HG03520 (cell line): ENCODE results near the gene DSG4.

Experiments
- ATAC-seq: cut with Tn5 transposase; IDR thresholded peaks from one replicate; pipeline ENCODE4 v1.9.1; 2021; ENCODE audit warnings: mild to moderate bottlenecking, moderate library complexity; ENCODE audit not compliant: unreplicated experiment

The DSG4 gene

DNA sequence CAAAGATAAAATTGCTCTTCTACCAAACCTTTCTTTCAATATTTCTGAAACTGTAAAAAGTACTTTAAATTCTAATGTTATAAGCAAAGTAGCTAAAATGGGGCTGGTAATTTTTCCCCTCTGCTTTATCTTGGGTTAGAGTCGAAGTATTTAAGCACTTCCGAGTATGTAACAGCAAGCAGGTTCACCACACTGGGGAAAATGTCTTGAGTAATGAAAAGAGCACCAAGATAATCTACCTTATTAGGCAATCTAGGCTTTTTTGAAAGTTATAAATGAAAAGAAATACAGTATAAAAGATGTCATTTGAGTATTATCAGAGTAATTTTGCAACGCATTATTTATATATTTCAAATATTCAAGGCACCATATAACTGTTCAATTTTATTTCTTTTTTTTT lies 70.3 kb downstream of the DSG4 start:
- no peak for ATAC-seq

DNA sequence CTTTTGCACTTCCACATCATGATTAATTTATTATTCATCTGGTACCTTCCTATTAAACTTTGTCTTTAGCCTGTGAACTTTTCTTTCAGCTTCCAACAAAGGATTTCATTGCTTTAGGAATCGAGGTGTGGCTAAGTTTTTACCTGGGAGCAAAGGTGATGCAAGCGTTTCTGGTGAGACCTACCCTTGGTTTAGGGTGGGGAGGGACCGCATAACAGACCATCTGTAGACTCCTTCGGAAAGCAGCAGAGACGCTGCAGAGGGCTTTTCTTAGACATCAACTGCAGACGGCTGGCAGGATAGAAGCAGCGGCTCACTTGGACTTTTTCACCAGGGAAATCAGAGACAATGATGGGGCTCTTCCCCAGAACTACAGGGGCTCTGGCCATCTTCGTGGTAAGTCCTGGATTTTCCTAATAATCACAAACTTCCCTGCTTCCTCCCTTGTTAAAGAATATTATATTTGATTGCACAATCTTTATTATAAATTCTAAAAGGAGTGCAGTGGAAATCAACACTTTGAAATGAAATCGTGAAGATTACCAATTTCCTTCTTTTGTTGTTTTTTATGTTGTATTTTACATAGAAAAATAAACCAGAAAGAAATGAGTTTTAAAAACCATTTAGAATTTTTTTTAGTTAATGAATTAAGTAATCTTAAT lies 71.1 kb downstream of the DSG4 start, which contains the start of gene DSG3:
TSS of gene DSG3 (plus strand) at position 212 of the 662 bp plus-strand sequence. CDS start at position 349, 137 bp downstream.
- ATAC-seq, result no peak

DNA sequence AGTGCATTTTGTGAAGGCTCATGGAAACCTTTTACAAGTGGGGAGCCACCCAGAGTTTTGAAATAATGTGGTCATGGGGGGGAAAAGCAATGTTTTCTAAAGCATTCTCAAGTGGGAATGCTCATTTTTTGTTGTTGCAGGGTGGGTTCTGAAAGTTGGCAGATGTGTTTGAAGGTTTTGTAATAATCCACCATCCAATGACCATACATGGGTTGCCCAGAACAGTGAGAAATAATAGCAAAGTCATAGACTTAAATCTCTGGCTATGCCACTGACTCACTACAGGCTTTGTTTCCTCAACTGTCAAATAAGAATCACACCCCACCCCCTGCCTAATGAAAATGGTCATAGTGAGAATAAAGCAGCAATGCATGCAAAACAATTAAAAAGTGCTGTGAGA lies 73.8 kb downstream of the DSG4 start:
- ATAC-seq, result no peak

DNA sequence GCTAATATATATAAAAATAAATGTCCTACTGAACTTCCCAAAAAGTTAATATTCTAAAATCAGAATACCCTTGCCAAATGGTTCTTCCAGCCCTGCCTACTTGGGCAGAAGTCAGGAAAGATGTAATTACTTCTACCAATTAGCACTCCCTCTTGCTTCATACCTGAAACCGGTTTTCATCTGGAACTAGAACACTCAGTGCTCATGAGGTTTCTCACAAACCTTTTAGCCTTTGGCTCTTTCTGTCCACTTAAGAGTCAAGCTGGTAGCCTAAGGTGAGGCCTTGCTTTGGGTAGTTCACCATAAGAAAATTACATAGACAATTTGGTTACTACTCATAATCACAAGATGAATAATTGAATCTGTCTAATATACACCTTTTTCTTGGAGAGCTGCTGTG lies 75.0 kb downstream of the DSG4 start:
- no peak for ATAC-seq

DNA sequence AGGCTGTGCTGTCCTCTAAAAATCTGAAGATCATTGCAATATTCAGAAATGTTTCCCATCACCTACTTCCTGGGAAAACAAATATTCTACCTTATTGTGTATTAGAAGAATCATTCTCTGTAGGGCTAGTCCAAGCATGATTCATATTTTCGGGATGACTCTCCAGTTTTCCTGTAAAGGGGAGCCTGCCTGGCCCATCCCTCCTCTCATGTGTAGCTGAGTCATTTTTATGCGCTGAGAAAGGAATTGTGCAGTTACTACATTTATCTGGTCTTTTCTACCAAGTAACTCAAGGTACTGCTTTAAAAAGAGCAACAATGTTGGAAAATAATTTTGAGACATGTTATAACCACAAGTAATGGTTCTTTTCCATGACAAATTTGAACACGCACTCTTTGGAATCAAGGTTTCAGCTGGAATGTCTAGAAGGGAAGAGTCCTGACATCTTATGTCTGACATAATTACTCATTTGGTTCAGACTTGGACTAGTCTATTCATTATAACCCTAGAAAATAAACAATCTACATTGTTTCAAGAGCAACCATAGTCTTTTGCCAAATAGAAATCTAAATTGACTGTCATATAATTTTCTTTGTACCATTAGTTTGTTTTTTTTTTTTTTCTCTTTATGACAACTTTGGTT lies 77.6 kb downstream of the DSG4 start:
- no peak for ATAC-seq
